GM12878 (cell line): ENCODE data around the gene SLC9A8. TPM values are rescaled to one million over a fixed set of nuclear protein-coding genes. Genes with fewer than 3 reads are reported as not detected.

Source experiments
- ATAC-seq: fragments of 200-7000 bp; cut with Tn5 transposase; 3 replicates; pipeline ENCODE4 v1.9.1; 2020; ENCODE audit warnings: mild to moderate bottlenecking, moderate library complexity
- BruUV-seq: library from RNA; stranded (reverse); fragments of 400-500 nt; replicated peaks from 2 replicates; lab custom pipeline; 2021; lab: Mats Ljungman, UMichigan
- CTCF ChIA-PET: fragments of 300-600 bp; sonication (Branson Sonifier 250); formaldehyde crosslinking; extraction: SDS; loops from one replicate; lab custom pipeline; 2021; ENCODE audit warnings: inconsistent platforms; lab: Yijun Ruan, JAX
- POLR2A ChIA-PET: fragments of 350-600 bp; formaldehyde crosslinking; extraction: SDS; loops from one replicate; lab custom pipeline; 2021; ENCODE audit warnings: inconsistent platforms; lab: Charles Lee
- RAD21 ChIA-PET: fragments of 300-600 bp; sonication (Branson Sonifier 250); formaldehyde crosslinking; loops from one replicate; lab custom pipeline; 2023; ENCODE audit warnings: antibody characterized with exemption; ENCODE audit not compliant: unreplicated experiment; lab: Charles Lee
- SMC1A ChIA-PET: fragments of 300-600 bp; sonication (Branson Sonifier 250); formaldehyde crosslinking; loops from one replicate; lab custom pipeline; 2023; ENCODE audit not compliant: unreplicated experiment, uncharacterized antibody; lab: Charles Lee
- DNase-seq: peaks from one replicate; pipeline ENCODE4 v3.0.0-alpha.2; 2011; ENCODE audit warnings: low read depth, low spot score
- FAIRE-seq: peaks from 3 replicates; lab custom pipeline; 2011; peaks lifted over from hg19 to GRCh38; lab: Jason Lieb, UNC
- H2AFZ ChIP-seq: 2 replicates; pipeline ENCODE4 v1.6.0; 2011; ENCODE audit warnings: low read depth, low read length, control low read depth; ENCODE audit not compliant: control insufficient read depth
- H3K27ac ChIP-seq: 2 replicates; pipeline ENCODE4 v1.5.1; 2011; ENCODE audit warnings: control low read depth; ENCODE audit not compliant: control insufficient read depth, insufficient read depth
- H3K27me3 ChIP-seq, 2 experiments: replicated peaks in 1 of 2; 2 replicates each; pipeline versions ENCODE4 v1.6.0 to v1.6.1; 2011; ENCODE audit warnings: low read length in 1 of 2; ENCODE audit not compliant: control insufficient read depth in 2 of 2, insufficient read depth in 2 of 2
- H3K36me3 ChIP-seq, 2 experiments: 2 replicates each; pipeline ENCODE4 v1.5.1; 2011; ENCODE audit warnings: low read length in 1 of 2; ENCODE audit not compliant: control insufficient read depth in 2 of 2, insufficient read depth in 2 of 2
- H3K4me1 ChIP-seq: 2 replicates; pipeline ENCODE4 v1.6.1; 2011; ENCODE audit warnings: mild to moderate bottlenecking, low read length, moderate library complexity, mixed read lengths; ENCODE audit not compliant: control insufficient read depth, insufficient read depth
- H3K4me2 ChIP-seq: 2 replicates; pipeline ENCODE4 v1.6.0; 2011; ENCODE audit warnings: control low read depth; ENCODE audit not compliant: control insufficient read depth, insufficient read depth
- H3K4me3 ChIP-seq: fragments of 200-600 bp; sonication (generic); 2 replicates; pipeline ENCODE4 v1.5.1; 2016
- H3K79me2 ChIP-seq: 2 replicates; pipeline ENCODE4 v1.6.0; 2011; ENCODE audit warnings: low read length; ENCODE audit not compliant: control insufficient read depth, insufficient read depth
- H3K9ac ChIP-seq: 2 replicates; pipeline ENCODE4 v1.8.0; 2011; ENCODE audit warnings: low read length, control low read depth, mixed read lengths; ENCODE audit not compliant: control insufficient read depth, insufficient read depth
- H3K9me3 ChIP-seq: replicated peaks from 3 replicates; pipeline ENCODE4 v1.5.1; 2011; ENCODE audit warnings: mild to moderate bottlenecking, low read length; ENCODE audit not compliant: control insufficient read depth, insufficient read depth
- H4K20me1 ChIP-seq: 2 replicates; pipeline ENCODE4 v1.6.0; 2011; ENCODE audit not compliant: control insufficient read depth, insufficient read depth
- BRCA1 ChIP-seq: IDR thresholded peaks from 2 replicates; pipeline ENCODE4 v1.6.1; 2011; ENCODE audit warnings: low read depth, low read length, improper control_type of control experiment
- CREB1 ChIP-seq: IDR thresholded peaks from 2 replicates; pipeline ENCODE4 v1.6.1; 2012; ENCODE audit warnings: low read depth, mild to moderate bottlenecking, inconsistent platforms
- ETV6 ChIP-seq, 2 experiments: fragments of 450-650 bp in 1 of 2; IDR thresholded peaks in 1 of 2; conservative IDR thresholded peaks in 1 of 2; 2 replicates each; pipeline ENCODE4 v1.6.1; 2014; ENCODE audit warnings: antibody characterized with exemption in 1 of 2, borderline replicate concordance in 1 of 2, low read depth in 1 of 2, mild to moderate bottlenecking in 1 of 2, moderate library complexity in 1 of 2
- FOS ChIP-seq: IDR thresholded peaks from 3 replicates; pipeline ENCODE4 v1.6.1; 2011; ENCODE audit warnings: borderline replicate concordance; ENCODE audit not compliant: insufficient read length; ENCODE audit errors: extremely low read depth
- GATAD2B ChIP-seq: fragments of 450-650 bp; conservative IDR thresholded peaks from 2 replicates; pipeline ENCODE4 v1.6.1; 2017; ENCODE audit warnings: low read depth, mild to moderate bottlenecking, moderate library complexity
- MLLT1 ChIP-seq: fragments of 450-650 bp; IDR thresholded peaks from 2 replicates; pipeline ENCODE4 v1.6.1; 2016; ENCODE audit warnings: mild to moderate bottlenecking
- POLR2AphosphoS2 ChIP-seq: IDR thresholded peaks from 2 replicates; pipeline ENCODE4 v1.6.1; 2011; ENCODE audit warnings: low read depth, mild to moderate bottlenecking, low read length, improper control_type of control experiment, moderate library complexity
- RB1 ChIP-seq: fragments of 450-650 bp; formaldehyde crosslinking; IDR thresholded peaks from 2 replicates; pipeline ENCODE4 v1.6.1; 2017; ENCODE audit warnings: mild to moderate bottlenecking, borderline replicate concordance
- RCOR1 ChIP-seq: conservative IDR thresholded peaks from 2 replicates; pipeline ENCODE4 v1.6.1; 2012; ENCODE audit warnings: low read depth, low read length, improper control_type of control experiment
- RUNX3 ChIP-seq: IDR thresholded peaks from 2 replicates; pipeline ENCODE4 v1.6.1; 2012; ENCODE audit warnings: low read length, inconsistent platforms
- TBL1XR1 ChIP-seq: IDR thresholded peaks from 2 replicates; pipeline ENCODE4 v1.6.1; 2012; ENCODE audit warnings: low read depth, low read length, improper control_type of control experiment
- TCF7 ChIP-seq: IDR thresholded peaks from 2 replicates; pipeline ENCODE4 v1.6.1; 2014; ENCODE audit warnings: antibody characterized with exemption, borderline replicate concordance
- ZNF274 ChIP-seq: IDR thresholded peaks from one replicate; pipeline ENCODE4 v1.8.0; 2011; ENCODE audit not compliant: insufficient read length, insufficient read depth
- whole genome bisulfite sequencing: methylation state at CpG from one replicate; pipeline ENCODE4 v1.1.6; 2016; ENCODE audit warnings: low lambda C conversion rate; ENCODE audit not compliant: insufficient replicate concordance, insufficient coverage; ENCODE audit errors: missing lambda C conversion rate; 5-methylcytosine and 5-hydroxymethylcytosine counted together
- in situ Hi-C: fragments of 300-500 bp; cut with MboI; formaldehyde crosslinking; loops from 9 replicates; pipeline ENCODE4 v1.14.3; 2018; ENCODE audit warnings: mixed read lengths
- intact Hi-C: fragments of 100-400 bp; cut with micrococcal nuclease; formaldehyde crosslinking; loops from one replicate; pipeline ENCODE4 v1.14.2; 2022; ENCODE audit not compliant: unreplicated experiment
- polyA plus RNA-seq, 11 experiments: library from polyadenylated mRNA; depleted of rRNA in 4 of 11; unstranded in 6 of 11; stranded (reverse) in 5 of 11; fragments of >200 nt; fragmentation: Nextera tagmentation in 4 of 11; fragmentation: Illumina TruSeq in 1 of 11; extraction: Ambion mirVana in 4 of 11; extraction: Trizol in 1 of 11; gene quantifications; 1 replicate in 1 of 11; 2 replicates in 10 of 11; pipeline versions ENCODE4 v1.2.1 to v1.2.3, GENCODE V29; 2011 to 2016; ENCODE audit warnings: inconsistent platforms in 2 of 11, missing spikeins in 2 of 11, low read depth in 1 of 11
- total RNA-seq, 4 experiments: library from RNA; depleted of rRNA in 3 of 4; stranded (reverse); fragments of >200 nt in 3 of 4; fragmentation: Illumina TruSeq in 1 of 4; extraction: Trizol in 1 of 4; gene quantifications; 2 replicates each; pipeline versions ENCODE4 v1.2.1 to v1.2.3, GENCODE V29; 2013 to 2021
- TF ChIP-seq, protein P1 (sequence below): IDR thresholded peaks from 2 replicates; pipeline ENCODE4 v1.6.1; 2011; ENCODE audit warnings: low read depth, low read length, improper control_type of control experiment, borderline replicate concordance
- TF ChIP-seq, protein P2 (sequence below): fragments of 450-650 bp; formaldehyde crosslinking; IDR thresholded peaks from 2 replicates; pipeline ENCODE4 v1.4.0; 2020; ENCODE audit warnings: mild to moderate bottlenecking, moderate library complexity

The SLC9A8 gene
- total and polyA plus RNA-seq, 10 of the 15 experiments (the other 5 are each of a cell fraction or from before 2014, with no cell fraction given), result 0.40 to 15.5 (median 6.5) TPM

DNA sequence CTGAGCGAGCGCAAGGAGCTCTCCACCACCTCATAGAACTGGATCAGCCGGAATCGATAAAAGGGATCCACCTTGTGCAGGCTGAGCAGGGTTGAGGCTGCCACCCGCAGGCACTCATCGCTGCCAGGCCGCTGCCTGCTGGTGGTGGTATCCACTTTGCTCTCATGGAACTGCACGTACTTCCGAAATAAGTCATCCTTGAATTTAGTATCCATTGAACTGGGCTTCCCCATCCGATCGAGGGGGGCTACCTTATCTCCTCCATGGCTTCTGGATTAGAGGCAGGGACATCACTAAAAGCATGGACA, 95.6 kb downstream of the SLC9A8 start:
- intact Hi-C loops (no loop called here), in situ Hi-C loops (no loop called here)
- TF ChIP-seq MLLT1 (no peak), RCOR1 (no peak), BRCA1 (no peak), POLR2AphosphoS2 (no peak), TBL1XR1 (no peak), ETV6 (conservative IDR thresholded peaks at IDR 0.05 in 1 of 2, IDR thresholded peaks at IDR 0.05 in 1 of 2; ENCODE audit: borderline replicate concordance in 1 of 2, low read depth in 1 of 2) (no peak), TCF7 (no peak), GATAD2B (no peak), CREB1 (no peak), FOS (no peak), RB1 (no peak), ZNF274 (no peak), RUNX3 (no peak)
- TF ChIP-seq, protein P1, sequence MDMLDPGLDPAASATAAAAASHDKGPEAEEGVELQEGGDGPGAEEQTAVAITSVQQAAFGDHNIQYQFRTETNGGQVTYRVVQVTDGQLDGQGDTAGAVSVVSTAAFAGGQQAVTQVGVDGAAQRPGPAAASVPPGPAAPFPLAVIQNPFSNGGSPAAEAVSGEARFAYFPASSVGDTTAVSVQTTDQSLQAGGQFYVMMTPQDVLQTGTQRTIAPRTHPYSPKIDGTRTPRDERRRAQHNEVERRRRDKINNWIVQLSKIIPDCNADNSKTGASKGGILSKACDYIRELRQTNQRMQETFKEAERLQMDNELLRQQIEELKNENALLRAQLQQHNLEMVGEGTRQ, result no peak
- TF ChIP-seq, protein P2, sequence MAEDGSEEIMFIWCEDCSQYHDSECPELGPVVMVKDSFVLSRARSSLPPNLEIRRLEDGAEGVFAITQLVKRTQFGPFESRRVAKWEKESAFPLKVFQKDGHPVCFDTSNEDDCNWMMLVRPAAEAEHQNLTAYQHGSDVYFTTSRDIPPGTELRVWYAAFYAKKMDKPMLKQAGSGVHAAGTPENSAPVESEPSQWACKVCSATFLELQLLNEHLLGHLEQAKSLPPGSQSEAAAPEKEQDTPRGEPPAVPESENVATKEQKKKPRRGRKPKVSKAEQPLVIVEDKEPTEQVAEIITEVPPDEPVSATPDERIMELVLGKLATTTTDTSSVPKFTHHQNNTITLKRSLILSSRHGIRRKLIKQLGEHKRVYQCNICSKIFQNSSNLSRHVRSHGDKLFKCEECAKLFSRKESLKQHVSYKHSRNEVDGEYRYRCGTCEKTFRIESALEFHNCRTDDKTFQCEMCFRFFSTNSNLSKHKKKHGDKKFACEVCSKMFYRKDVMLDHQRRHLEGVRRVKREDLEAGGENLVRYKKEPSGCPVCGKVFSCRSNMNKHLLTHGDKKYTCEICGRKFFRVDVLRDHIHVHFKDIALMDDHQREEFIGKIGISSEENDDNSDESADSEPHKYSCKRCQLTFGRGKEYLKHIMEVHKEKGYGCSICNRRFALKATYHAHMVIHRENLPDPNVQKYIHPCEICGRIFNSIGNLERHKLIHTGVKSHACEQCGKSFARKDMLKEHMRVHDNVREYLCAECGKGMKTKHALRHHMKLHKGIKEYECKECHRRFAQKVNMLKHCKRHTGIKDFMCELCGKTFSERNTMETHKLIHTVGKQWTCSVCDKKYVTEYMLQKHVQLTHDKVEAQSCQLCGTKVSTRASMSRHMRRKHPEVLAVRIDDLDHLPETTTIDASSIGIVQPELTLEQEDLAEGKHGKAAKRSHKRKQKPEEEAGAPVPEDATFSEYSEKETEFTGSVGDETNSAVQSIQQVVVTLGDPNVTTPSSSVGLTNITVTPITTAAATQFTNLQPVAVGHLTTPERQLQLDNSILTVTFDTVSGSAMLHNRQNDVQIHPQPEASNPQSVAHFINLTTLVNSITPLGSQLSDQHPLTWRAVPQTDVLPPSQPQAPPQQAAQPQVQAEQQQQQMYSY, result no peak
- RAD21 ChIA-PET, result no interaction called here
- no peak for ATAC-seq
- DNase-seq, result no peak
- H3K36me3 ChIP-seq, result peaks cover 20 to 23% of the 10 kb centered on the region in 2 experiments; a peak in 3 of 4 replicates
- no peak overlapping the region for H2AFZ ChIP-seq
- no peak overlapping the region for H3K4me3 ChIP-seq
- no peak for FAIRE-seq
- H4K20me1 ChIP-seq, result no peaks in the 10 kb centered on the region; the same call in 1 of the 2 replicates
- CTCF ChIA-PET, result no interaction called here
- H3K9me3 ChIP-seq, result no peaks in the 10 kb centered on the region
- H3K4me1 ChIP-seq, result no peaks in the 10 kb centered on the region
- POLR2A ChIA-PET, result no interaction called here
- BruUV-seq, result no TSS peak
- no peaks in the 10 kb centered on the region for H3K27me3 ChIP-seq
- H3K9ac ChIP-seq, result no peak overlapping the region
- peaks cover 11% of the 10 kb centered on the region for H3K79me2 ChIP-seq
- no peak overlapping the region for H3K4me2 ChIP-seq
- H3K27ac ChIP-seq, result no peak overlapping the region
- SMC1A ChIA-PET, result no interaction called here
- 98% methylated on average over 11 of the region's 11 CpGs for WGBS
